Spinal cord (tissue), 10 donors: ENCODE measurements around the gene QPCTL. TPM values are rescaled to one million over a fixed set of nuclear protein-coding genes. Genes with fewer than 3 reads are reported as not detected.
A peak's percentile ranks its signal among the peaks of the same experiment; 100 is the strongest.

Experiments used
- DNase-seq, 6 donors: peaks; one replicate each; pipeline versions ENCODE4 v3.0.0 to v3.0.0-alpha.2; 2013 to 2015; ENCODE audit warnings: low spot score in 6 of 6, low read depth in 4 of 6
- H3K27ac ChIP-seq: one replicate; pipeline ENCODE4 v1.5.1; 2013; ENCODE audit warnings: low read depth, low read length, control low read depth
- H3K27me3 ChIP-seq: one replicate; pipeline ENCODE4 v1.6.1; 2013; ENCODE audit warnings: low read length; ENCODE audit not compliant: control insufficient read depth, insufficient read depth
- H3K36me3 ChIP-seq: one replicate; pipeline ENCODE4 v1.6.1; 2013; ENCODE audit warnings: low read length; ENCODE audit not compliant: control insufficient read depth, insufficient read depth
- H3K4me1 ChIP-seq: one replicate; pipeline ENCODE4 v1.6.1; 2013; ENCODE audit warnings: low read length; ENCODE audit not compliant: control insufficient read depth, insufficient read depth
- H3K4me3 ChIP-seq: one replicate; pipeline ENCODE4 v1.5.1; 2013; ENCODE audit warnings: low read depth, low read length, control low read depth
- H3K9me3 ChIP-seq: one replicate; pipeline ENCODE4 v1.6.1; 2013; ENCODE audit warnings: low read length; ENCODE audit not compliant: control insufficient read depth, insufficient read depth
- WGBS: methylation state at CpG from one replicate; pipeline ENCODE4 v1.1.5; 2013; ENCODE audit warnings: missing lambda C conversion rate; ENCODE audit not compliant: insufficient coverage; 5-methylcytosine and 5-hydroxymethylcytosine counted together
- polyA plus RNA-seq, 2 donors: library from polyadenylated mRNA; unstranded; fragments of 120-200 nt; gene quantifications; one replicate each; pipeline ENCODE4 v1.2.1, GENCODE V29; 2013; ENCODE audit not compliant: insufficient read length in 2 of 2
- total RNA-seq, 2 donors: library from RNA; depleted of rRNA in 1 of 2; stranded (reverse); fragments of 120-200 nt in 1 of 2; fragments of >200 nt in 1 of 2; gene quantifications; one replicate each; pipeline versions ENCODE4 v1.2.3 to v1.2.4, GENCODE V29; 2013 to 2014
- donor health status: healthy.

QPCTL gene
- total and polyA plus RNA-seq, 4 donors, result 4.3 to 16.8 (median 8.4) TPM

DNA sequence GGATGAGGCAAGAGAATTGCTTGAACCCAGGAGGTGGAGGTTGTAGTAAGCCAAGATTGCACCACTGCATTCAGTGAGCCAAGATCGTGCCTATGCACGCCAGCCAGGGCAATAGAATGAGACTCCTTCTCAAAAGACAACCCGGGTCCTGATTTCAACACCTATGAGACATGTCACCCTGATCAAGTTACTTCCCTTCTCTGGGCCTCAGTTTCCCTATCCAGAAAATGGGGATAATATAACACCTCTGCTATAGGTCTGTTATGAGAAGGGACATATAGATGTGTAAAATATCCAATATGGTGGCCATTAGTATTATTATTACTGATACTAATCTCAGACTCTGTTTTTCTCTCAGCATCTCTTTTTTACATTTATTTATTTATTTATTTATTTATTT is 37.4 kb upstream of the QPCTL start:
- no peak for DNase-seq
- no peak overlapping the region for H3K4me3 ChIP-seq
- WGBS, result no CpG with 5 or more reads among the region's 3 CpGs
- H3K27ac ChIP-seq, result no peak overlapping the region
- H3K9me3 ChIP-seq, result no peaks in the 10 kb centered on the region
- no peaks in the 10 kb centered on the region for H3K36me3 ChIP-seq
- peaks cover 5% of the 10 kb centered on the region for H3K4me1 ChIP-seq
- peaks cover 3% of the 10 kb centered on the region for H3K27me3 ChIP-seq

DNA sequence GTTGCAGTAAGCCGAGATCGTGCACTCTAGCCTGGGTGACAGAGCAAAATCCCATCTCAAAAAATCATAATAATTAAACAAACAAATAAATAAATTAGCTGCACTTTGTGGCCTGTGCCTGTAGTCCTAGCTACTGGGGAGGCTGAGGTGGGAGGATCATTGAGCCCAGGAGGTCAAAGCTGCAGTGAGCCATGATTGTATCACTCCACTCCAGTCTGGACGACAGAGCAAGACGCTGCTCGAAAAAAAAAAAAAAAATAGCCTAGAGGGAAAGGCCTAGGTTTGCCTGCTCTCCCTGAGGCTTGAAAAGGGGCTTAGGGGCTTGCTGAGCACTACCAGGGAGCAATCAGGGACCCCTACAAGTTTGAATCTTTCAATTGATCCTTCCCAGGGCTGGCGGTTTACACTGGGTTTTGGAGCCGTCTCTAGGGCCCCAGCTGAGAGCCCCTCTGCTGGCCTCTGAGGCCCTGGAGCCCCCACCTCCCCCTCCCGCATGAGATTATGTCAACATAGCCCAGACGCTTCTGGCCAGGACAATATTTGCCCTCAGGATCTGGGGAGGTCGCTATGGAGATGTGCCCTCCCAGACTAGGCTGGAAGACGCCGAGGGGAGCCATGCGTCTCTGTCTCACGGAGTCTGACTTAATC is 34.8 kb upstream of the QPCTL start:
- DNase-seq, result no peak
- Histone ChIP-seq H3K36me3 (no peaks in the 10 kb centered on the region), H3K9me3 (no peaks in the 10 kb centered on the region), H3K27me3 (peaks cover 6% of the 10 kb centered on the region), H3K27ac (no peak overlapping the region), H3K4me3 (no peak overlapping the region), H3K4me1 (peaks cover 5% of the 10 kb centered on the region)
- WGBS, result 24% methylated on average over 12 of the region's 14 CpGs

GRCh38 chr19:45659096-45659729 is 33.3 kb upstream of the QPCTL start:
- Histone ChIP-seq H3K4me1 (peaks cover 5% of the 10 kb centered on the region), H3K36me3 (no peaks in the 10 kb centered on the region), H3K27ac (no peak overlapping the region), H3K9me3 (no peaks in the 10 kb centered on the region), H3K4me3 (no peak overlapping the region), H3K27me3 (peaks cover 8% of the 10 kb centered on the region)
- WGBS, result 62% methylated on average over 5 of the region's 6 CpGs
- DNase-seq, result peak in 1 of 6 donors; percentile 34

GRCh38 chr19:45660636-45661035 is 31.8 kb upstream of the QPCTL start:
- H3K9me3 ChIP-seq, result no peaks in the 10 kb centered on the region
- H3K27ac ChIP-seq, result no peak overlapping the region
- WGBS, result 27% methylated on average over 8 of the region's 8 CpGs
- H3K4me3 ChIP-seq, result no peak overlapping the region
- no peak for DNase-seq
- peaks cover 5% of the 10 kb centered on the region for H3K4me1 ChIP-seq
- H3K36me3 ChIP-seq, result no peaks in the 10 kb centered on the region
- peaks cover 10% of the 10 kb centered on the region for H3K27me3 ChIP-seq

- no peak overlapping the region for H3K27ac ChIP-seq
- WGBS, result 71% methylated on average over 1 of the region's 1 CpG
- H3K4me1 ChIP-seq, result peaks cover 10% of the 10 kb centered on the region
- H3K9me3 ChIP-seq, result no peaks in the 10 kb centered on the region
- no peaks in the 10 kb centered on the region for H3K36me3 ChIP-seq
- H3K27me3 ChIP-seq, result peaks cover 32% of the 10 kb centered on the region
- no peak for DNase-seq
- H3K4me3 ChIP-seq, result no peak overlapping the region
Measured at GRCh38 chr19:45663800-45664199, 28.7 kb upstream of the QPCTL start.

- H3K27me3 ChIP-seq, result peaks cover 38% of the 10 kb centered on the region
Measured at GRCh38 chr19:45664575-45664974, 27.9 kb upstream of the QPCTL start.

DNA sequence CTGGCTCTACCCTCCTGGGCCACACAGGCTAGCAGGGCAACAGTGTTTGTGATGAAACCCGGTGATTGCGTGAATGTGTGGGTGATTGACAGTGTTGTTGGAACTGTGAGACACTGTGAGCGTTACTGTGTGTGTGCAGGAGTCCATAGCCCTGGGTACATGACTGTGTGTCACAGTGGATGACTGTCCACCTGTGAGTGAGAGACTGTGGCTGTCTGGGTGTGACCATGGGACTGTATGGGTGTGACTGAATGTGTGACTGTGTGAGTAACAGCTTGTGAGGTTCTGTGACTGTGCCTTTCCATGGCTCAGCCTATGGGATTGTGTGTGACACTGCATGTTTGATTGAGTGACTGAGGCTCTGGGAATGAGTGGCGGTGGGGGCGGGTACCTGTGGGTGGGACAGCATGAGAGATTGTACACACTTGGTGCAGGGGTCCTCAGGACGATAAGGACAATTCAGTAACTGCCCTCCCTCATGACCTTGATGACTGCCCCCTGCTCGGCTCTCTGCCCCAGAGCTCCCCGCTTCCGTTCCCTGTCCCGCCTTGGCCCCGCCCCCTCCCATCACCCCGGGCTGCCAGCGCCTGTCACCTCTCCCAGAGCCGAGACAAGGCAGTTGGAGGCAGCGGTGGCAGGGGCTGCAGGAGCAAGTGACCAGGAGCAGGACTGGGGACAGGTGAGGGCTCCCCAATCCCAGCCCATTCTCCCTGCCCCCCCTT is 24.7 kb upstream of the QPCTL start, which contains the start of gene GIPR:
Gene GIPR, plus strand, starts transcription at position 602 of the 722 bp plus-strand sequence. CDS start 1,300 bp downstream, outside the sequence.
- Histone ChIP-seq H3K36me3 (no peaks in the 10 kb centered on the region), H3K4me1 (peaks cover 30% of the 10 kb centered on the region), H3K27ac (no peak within 1 kb of the TSS), H3K27me3 (peaks cover 63% of the 10 kb centered on the region), H3K9me3 (no peaks in the 10 kb centered on the region), H3K4me3 (peak within 1 kb of the TSS; percentile 16)
- no peak for DNase-seq
- WGBS, result 24% methylated on average over 8 of the region's 15 CpGs

More at GRCh38 chr19:45664575-45664974, 27.9 kb upstream of the QPCTL start:
- 75% methylated on average over 7 of the region's 7 CpGs for WGBS
- Histone ChIP-seq H3K36me3 (no peaks in the 10 kb centered on the region), H3K4me1 (peaks cover 17% of the 10 kb centered on the region), H3K4me3 (no peak overlapping the region), H3K9me3 (no peaks in the 10 kb centered on the region), H3K27ac (no peak overlapping the region)
- no peak for DNase-seq

DNA sequence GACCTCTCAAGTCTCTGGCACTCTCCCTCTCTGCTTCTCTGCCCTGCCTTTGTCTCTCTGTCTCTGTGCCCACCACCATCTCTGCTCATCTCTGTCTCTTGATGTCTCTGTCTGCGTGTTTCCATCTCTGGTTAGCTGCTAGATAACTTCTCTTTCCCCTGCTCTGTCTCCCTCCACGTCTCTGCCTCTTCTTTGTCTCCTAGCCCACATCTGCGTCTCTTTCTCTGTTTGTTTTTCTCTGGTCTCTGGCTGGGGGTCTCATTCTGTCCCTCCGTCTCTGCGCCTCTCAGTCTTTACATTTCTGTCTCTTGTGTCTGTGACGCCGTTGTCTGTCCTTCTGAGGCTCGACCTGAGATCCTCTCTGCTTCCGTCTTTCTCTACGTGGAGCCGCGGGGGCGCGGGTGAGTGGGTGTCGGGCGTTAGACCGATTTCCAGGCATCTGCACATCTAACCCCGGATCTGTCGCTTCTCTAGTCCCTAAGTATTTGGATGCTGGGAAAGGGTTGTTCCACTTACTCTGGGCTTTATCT is 24.1 kb upstream of the QPCTL start:
- Histone ChIP-seq H3K36me3 (no peaks in the 10 kb centered on the region), H3K4me3 (peak overlapping the region; percentile 16), H3K9me3 (no peaks in the 10 kb centered on the region), H3K27me3 (peaks cover 64% of the 10 kb centered on the region), H3K27ac (no peak overlapping the region), H3K4me1 (peaks cover 30% of the 10 kb centered on the region)
- DNase-seq, result peak in 1 of 6 donors; percentile 8
- under 1% methylated on average over 19 of the region's 19 CpGs for WGBS

DNA sequence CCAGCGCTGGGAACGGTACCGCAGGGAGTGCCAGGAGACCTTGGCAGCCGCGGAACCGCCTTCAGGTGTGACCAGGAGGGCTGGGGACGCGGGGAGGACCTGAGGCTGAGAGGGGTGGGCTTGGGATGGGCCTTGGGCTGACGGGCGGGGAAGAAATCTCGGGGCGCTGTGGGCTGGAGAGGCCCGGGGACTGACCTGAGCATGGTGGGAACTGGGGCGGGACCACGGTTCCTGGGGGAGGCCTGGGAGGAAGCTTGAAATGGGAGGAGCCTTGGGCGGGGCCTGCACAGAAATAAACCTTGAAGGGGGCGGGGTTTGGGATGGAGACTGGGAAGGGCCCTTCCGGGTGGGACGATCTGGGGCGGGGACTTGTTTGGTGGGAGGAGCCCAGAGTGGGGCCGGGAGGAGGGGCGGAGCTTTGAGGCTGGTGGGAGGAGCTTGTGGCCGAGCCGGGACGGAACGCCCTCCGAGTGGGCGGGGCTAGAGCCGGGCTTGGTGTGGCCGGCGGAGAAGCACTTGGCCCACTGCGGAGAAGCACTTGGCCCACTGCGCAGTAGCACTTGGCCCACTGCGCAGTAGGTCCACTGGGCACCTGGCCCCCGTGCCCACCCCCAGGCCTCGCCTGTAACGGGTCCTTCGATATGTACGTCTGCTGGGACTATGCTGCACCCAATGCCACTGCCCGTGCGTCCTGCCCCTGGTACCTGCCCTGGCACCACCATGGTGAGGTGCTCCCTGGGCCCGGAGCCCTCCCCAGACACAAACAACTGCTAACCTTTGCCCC is 21.6 kb upstream of the QPCTL start:
- WGBS, result 6% methylated on average over 42 of the region's 42 CpGs
- peaks cover 30% of the 10 kb centered on the region for H3K4me1 ChIP-seq
- H3K36me3 ChIP-seq, result no peaks in the 10 kb centered on the region
- no peaks in the 10 kb centered on the region for H3K9me3 ChIP-seq
- peak in 1 of 6 donors; percentile 27 for DNase-seq
- no peak overlapping the region for H3K4me3 ChIP-seq
- peaks cover 70% of the 10 kb centered on the region for H3K27me3 ChIP-seq
- H3K27ac ChIP-seq, result no peak overlapping the region
